Mucosa of gallbladder (tissue), 1 donor: ENCODE results near the gene MTUS2. TPM values are rescaled to one million over a fixed set of nuclear protein-coding genes. Genes with fewer than 3 reads are reported as not detected.

Experiments
- DNase-seq: peaks from one replicate; pipeline ENCODE4 v3.0.0-alpha.2; 2020; ENCODE audit warnings: low spot score
- total RNA-seq: library from RNA; stranded (reverse); gene quantifications from one replicate; pipeline ENCODE4 v1.2.1, GENCODE V29; 2021
- donor health status: DM: no; HTN: no; CAD: no.

MTUS2 gene
- total RNA-seq, 1 donor from 2014 or later: 1.5 TPM

GRCh38 chr13:29524641-29525040 lies 704.5 kb downstream of the MTUS2 start:
- DNase-seq: no peak

- DNase-seq: no peak
Measured at GRCh38 chr13:29525757-29526156, 705.6 kb downstream of the MTUS2 start.

GRCh38 chr13:29526741-29527140 lies 706.6 kb downstream of the MTUS2 start:
- DNase-seq: no peak

GRCh38 chr13:29527511-29527910 lies 707.4 kb downstream of the MTUS2 start:
- no peak for DNase-seq

GRCh38 chr13:29527916-29528315 lies 707.8 kb downstream of the MTUS2 start:
- no peak for DNase-seq

- no peak for DNase-seq
Measured at GRCh38 chr13:29529754-29530153, 709.6 kb downstream of the MTUS2 start.

GRCh38 chr13:29530901-29531300 lies 710.8 kb downstream of the MTUS2 start:
- DNase-seq: no peak

- no peak for DNase-seq
Measured at GRCh38 chr13:29532116-29532515, 712.0 kb downstream of the MTUS2 start.

- DNase-seq: no peak
Measured at GRCh38 chr13:29532821-29533220, 712.7 kb downstream of the MTUS2 start.

- no peak for DNase-seq
Measured at GRCh38 chr13:29534083-29534482, 713.9 kb downstream of the MTUS2 start.

- DNase-seq: no peak
Measured at GRCh38 chr13:29535663-29536655, 715.8 kb downstream of the MTUS2 start.

- DNase-seq: no peak
Measured at GRCh38 chr13:29536853-29537252, 716.7 kb downstream of the MTUS2 start.

GRCh38 chr13:29537736-29538651 lies 717.9 kb downstream of the MTUS2 start:
- no peak for DNase-seq

- DNase-seq: no peak
Measured at GRCh38 chr13:29538652-29539040, 718.5 kb downstream of the MTUS2 start.

GRCh38 chr13:29539856-29540255 lies 719.7 kb downstream of the MTUS2 start:
- DNase-seq: no peak

- no peak for DNase-seq
Measured at GRCh38 chr13:29540334-29540733, 720.2 kb downstream of the MTUS2 start.

GRCh38 chr13:29540799-29541198 lies 720.7 kb downstream of the MTUS2 start:
- DNase-seq: no peak

- no peak for DNase-seq
Measured at GRCh38 chr13:29541400-29541799, 721.3 kb downstream of the MTUS2 start.

- no peak for DNase-seq
Measured at GRCh38 chr13:29542381-29542780, 722.2 kb downstream of the MTUS2 start.

GRCh38 chr13:29543230-29544215 lies 723.4 kb downstream of the MTUS2 start:
- DNase-seq: no peak

GRCh38 chr13:29545988-29546387 lies 725.8 kb downstream of the MTUS2 start:
- no peak for DNase-seq
